IPS-NIHi11 (cell line): ENCODE data around the gene UNC5C.
A peak's percentile ranks its signal among the peaks of the same experiment; 100 is the strongest.

ENCODE experiments used
- DNase-seq: peaks from one replicate; pipeline ENCODE4 v3.0.0; 2012; ENCODE audit warnings: mixed read lengths, low spot score

UNC5C gene

DNA sequence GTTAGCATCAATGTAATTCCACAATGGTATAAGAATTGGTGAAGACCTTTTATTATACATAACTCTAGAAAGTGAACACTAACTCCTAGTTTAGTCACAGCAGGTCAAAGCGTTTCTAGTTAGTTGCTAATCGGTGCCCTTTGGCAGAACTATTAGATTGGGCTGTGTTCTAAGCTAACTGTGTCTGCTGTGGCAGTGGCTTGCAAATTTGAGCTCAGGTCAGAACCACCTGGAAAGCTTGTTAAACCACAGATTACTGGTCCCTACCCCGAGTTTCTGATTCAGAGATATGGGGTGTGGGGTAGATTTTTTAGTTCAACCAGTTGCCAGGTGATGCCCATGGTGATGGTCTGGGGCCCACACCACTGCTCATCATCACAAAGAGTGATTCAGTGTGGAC lies 332.1 kb downstream of the UNC5C start:
- DNase-seq = no peak

DNA sequence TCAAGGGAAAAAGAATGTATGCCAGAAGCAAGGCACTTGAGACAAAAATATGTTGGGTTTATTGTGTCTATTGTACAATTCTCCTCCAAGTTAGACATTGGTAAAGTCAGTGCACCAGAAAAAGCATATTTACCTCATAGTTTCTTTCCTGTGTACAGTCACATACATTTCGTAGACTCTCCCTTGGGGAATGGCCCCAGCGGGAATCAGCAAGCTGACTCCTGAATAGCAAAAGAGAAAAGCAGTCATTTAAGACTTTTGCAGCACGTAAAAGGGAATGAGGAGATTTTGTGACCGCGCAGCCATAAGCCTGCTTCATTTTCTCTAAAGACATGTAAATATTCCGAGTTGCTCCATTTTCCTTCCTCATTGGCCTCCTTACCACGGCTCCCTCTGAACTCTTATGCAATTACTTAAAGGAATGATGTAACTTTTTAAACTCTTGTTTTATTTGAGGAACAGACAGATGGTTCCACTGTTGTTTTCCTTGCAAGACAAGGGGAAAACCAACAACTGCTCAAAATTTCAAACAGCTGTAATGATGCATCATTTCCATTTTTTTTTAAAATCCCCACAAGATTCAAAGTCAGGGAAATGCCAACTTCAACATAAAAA lies 332.7 kb downstream of the UNC5C start:
- no peak for DNase-seq

DNA sequence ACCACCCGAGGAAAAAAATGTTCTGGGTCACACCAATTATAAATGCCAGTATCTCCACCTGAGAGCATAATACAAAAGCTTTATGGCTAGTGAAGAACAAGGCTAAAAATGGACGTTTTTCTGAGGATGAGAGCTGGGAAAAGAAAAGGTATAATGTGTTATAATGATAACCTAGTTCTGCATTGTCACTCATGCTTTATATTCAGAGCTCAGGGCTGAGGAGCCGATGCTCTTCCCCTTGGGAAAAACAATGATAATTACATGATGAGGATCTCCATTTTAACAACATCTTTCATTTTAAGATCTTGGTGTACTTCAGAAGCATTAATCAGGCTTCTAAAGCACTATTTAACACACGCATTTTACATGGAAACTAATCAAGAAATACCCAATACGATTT lies 333.7 kb downstream of the UNC5C start:
- no peak for DNase-seq

DNA sequence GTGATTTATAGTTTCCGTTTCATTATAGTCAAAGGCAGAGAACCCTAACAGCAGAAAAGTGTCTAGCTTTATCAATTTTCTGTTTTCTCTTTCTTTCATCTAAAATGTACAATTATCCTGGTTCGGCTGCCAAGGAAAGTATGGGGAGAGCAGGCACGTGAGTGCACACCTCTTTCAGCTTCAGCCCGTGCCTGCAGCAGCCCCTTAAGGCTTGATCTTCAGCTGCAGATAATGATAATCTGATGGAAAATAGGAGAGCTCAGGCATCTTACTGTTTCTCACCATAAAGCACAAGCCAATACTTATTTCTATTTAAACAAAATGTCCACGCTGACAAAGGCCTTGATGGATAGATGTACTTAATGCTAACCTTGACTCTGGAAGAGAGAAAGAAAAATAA lies 334.4 kb downstream of the UNC5C start:
- DNase-seq = no peak

DNA sequence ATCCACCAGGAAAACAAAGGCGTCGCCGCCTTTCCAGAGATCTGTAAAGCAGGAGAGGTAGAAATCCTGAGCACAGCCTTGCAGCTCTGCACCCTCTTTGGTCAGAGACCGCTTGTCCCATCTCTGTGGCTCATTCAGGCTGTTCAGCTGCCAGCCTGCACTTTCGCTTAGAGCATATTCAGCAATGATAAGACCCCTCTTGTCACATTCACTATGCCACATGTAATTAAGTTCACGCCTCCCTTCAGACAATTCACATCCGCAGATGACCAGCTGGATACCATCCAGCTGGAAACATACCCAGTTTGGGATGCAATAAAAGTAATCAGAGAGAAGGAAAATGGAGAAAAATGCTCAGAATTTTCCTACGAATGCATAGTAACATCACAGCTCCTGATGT lies 335.4 kb downstream of the UNC5C start:
- DNase-seq = no peak

DNA sequence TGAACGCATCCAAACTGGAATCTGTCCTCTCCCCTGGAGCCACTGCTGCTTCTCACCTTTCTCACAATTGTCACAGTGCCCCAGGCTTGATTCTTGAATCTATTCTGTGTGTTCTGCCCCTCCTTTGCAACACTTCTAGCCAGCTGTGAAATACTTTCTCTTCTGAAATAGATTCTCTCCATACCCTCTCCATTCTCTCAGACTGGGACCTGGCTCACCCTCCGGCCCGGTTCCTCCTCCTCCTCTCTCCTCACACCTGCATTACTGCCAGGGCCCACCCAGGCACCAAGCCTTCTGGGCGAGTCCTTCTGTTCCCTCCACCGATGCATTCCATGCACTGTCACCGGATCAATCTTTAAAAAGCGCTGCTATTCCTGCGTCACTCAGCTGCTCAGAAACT lies 336.1 kb downstream of the UNC5C start:
- no peak for DNase-seq

DNA sequence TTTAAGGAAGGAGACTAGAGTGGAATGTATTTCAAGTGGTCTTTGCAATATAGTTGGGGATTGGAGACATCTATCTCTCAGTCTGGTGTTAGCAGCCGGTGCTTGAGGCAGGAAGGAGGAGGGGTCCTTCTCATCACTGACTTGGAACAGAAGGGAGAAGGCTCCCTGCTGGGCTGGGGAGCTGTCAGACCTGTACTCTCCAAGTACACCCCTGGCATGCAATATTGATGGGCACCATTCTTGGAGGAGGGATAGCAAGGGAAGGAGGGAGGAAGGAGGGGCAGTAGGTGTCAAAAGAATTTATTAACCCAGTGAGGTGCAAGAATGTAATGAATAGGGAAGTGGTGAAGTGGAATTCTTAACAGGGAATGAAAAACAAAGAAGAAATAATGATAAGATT lies 338.8 kb downstream of the UNC5C start:
- peak; percentile 22 for DNase-seq

DNA sequence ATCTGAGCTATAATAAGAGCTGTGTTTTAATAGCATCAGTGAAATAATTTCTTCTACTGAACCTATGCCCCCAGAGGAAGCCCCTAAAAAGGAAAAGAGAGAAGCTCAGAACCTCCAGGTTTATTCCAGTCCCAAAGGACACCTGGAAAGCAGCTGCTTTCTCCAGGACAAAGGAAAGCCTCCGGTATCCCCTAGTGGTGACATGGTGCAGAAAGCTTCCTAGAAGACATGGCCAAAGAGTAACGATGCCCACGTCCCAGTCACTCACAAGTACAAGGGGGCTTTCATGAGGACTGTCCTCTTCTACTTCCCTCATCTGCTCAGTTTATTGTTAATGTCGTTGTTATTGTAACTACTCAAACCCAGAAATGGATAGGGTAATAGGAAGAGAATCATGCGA lies 343.9 kb downstream of the UNC5C start:
- DNase-seq = peak; percentile 45

DNA sequence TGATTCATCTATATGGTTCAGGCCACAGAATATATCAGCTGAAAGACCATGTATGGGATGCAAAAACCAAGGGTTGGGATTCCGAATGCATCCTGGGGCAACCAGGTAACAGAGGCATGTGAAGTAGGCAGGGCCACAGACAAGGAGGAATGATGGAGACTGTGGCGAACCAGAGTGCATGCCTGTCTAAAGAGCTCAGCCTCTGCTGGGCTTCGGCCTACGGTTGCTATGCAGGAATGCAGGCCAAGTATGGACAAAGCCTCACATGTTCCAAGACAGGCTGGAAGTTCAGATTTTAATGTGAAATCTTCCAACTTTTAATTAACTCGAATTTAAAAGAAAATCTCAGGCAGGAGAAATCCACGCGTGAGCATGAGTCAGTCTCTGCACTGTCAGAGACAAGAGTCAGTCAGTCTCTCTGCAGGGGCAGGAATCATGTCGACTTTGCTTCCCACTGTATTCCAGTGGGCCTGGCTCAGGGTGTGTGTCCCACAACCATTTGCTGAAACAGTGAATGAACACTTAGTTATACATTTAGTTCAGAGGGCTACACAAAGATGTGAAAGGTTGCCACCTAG lies 344.4 kb downstream of the UNC5C start:
- DNase-seq = no peak

DNA sequence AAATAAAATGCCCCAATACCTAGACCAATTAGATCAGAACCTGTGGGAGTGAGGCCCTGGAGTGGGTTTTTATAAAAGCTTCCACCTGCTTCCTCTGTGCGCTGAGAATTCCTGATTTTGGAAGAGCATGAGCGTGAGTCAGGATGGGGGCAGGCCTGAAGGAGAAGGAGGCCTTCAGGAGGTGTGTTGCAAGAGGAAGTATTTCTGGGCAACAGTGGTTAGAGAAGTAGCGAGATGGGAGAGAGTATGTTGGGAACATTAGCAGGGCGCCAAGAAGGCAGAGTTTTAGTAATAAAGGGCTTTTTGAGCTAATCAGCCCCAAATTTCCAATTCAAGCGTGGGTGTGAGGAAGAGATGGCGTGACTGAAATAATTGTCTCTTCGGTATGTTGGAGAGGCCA lies 349.8 kb downstream of the UNC5C start:
- DNase-seq = no peak

DNA sequence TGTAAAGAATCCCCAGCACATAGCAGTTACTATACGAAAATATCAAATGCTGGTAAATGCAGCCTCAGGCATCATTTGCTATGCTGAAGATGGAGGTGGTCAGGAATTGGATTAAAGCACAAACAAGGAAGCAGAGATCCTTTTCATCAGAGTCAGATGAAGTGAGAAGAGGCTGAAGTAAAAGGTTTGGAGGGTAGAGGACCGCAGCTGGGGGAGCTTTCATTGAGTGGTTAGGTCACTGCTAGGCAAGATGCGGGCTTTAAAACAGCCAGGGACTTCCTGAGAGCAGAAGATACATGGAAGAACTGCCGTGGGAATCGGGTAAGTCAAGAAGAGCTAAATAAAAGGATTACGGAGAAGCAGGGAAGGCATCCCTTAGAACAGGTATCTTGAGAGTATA lies 351.4 kb downstream of the UNC5C start:
- DNase-seq = no peak

DNA sequence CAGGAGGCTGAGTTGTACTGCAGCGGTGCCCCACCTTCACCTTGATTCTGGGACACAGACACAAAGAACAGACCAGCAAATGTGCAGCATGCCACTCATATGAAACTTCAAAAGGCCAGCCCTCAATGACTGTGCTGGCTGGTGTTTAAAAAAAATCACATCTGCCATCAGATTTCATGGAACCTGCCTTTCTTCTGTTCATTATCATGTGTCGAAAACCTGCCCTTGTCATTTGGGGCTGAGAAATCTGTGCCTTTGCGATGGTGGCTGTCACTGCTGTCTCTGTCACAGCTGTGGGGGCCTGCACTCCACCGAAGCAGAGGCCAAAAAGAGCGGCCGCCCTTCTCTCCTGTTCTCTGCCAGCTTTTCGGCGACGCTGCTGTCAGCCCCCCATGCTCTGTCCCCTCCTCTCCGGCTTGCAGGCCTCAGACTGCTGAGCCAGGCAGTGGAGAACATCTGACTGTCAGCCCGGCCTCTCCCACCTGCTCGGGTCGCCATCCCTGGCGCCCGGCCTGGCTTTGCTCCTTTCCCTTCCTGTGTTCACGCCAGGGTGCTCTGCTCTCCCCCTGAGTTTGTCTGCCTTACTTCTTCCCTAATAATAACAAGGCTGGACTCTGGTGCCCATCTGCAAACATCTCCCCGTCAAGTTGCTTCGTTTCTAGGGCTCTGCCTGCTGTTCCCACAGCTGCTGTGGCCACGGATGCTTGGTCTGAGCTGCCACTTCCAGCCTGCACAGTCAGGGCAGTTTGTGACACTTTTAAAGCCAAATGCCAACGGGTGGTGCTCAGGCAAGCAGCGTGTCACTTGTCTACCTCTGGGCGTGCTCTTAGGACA lies 355.2 kb downstream of the UNC5C start:
- no peak for DNase-seq

DNA sequence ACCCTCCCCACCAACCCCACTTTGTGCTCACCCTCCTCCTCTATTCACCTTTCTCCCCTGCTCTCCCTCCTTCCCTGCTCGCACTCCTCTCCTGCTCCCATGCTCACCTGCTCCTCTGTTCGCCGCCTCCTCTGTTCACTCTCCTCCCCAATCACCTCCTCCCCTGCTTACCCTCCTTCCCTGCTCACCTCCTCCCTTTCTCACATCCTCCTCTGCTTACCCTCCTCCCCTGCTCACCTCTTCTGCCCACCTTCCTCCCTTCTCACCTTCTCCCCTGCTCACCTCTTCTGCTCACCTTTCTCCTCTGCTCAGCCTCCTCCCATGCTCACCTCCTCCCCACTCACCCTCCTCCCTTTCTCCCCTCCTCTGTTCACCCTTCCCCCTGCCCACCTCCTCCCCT lies 357.2 kb downstream of the UNC5C start:
- no peak for DNase-seq

DNA sequence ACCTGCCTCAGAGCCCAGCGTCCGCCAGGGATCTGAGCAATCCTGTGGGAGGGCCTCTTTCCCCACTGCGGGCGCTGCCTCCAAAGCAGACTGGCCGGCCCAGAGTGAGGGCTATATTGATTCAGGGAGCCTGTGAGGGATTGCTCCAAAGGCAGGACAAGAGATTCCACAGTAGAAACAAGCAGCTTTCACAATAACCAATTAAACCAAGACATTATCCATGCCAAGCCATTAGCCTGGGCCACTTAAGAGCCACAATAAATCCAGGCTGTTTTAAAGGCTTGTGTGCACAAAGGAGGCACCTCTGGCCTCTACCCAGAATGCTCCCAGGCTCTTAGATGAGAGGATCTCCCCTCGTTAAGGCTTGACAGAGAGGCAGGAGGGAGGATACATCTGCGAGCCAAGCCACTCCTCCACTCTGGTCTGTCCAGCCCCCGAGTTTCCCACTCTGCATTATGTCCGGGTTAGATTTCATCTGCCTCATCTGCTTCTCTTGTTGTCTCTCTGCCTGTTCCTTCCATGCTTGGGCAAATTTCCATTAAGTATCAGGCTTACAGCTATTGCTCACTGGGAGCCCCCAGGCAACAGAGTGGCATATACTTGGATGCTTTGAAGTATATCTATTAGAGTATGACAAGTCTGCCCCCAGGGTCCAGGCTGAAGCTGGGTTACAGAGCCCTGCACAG lies 357.9 kb downstream of the UNC5C start:
- no peak for DNase-seq

DNA sequence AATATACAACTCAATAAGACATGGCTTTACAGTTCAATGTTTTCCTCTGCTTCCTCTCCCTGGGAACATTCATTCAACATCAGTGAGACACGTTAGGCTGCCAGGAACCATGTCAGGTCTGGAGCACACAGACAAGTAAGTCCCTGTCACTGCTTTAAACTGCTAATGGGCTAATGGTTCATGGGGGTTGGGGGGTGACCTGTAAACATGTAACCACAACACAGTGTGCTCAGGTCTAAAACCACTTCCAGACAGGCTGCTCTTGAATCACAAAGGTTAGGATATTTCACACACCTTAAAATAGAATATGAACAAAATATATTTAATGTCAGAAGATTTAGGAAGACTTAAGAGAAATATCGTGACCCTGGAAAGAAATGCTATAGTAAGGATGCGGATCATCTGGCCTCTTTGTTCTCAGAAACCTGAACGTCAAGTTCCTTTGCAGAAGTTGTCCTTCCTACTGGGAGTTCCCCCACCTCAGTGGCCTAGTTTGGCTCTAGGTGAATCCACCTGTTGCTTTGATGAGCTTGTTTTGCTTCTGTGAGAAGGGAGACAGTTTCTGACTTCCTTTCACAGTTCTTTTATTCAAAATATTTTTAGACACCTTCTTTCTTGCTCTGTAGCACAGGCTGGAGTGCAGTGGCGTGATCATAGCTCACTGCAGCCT lies 359.9 kb downstream of the UNC5C start:
- DNase-seq = no peak

DNA sequence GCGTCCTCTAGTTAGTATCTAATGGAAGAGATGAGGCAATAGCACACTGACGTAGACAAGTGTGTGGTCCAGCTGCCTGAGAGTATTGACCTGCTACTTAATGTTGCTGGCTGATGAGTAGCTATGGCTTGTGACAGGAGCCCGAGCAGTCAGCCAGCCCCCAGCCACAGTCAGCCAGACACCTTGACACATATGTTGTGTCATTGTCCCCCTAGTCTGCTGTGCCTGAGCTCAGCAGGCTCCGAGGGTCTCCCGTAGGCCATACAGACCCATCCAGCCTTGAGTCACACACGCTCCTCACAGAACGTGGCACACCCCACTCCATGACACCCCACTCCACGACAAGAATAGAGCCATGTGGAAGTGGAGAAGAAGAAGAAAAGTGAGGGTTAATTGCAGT lies 362.1 kb downstream of the UNC5C start:
- DNase-seq = no peak

DNA sequence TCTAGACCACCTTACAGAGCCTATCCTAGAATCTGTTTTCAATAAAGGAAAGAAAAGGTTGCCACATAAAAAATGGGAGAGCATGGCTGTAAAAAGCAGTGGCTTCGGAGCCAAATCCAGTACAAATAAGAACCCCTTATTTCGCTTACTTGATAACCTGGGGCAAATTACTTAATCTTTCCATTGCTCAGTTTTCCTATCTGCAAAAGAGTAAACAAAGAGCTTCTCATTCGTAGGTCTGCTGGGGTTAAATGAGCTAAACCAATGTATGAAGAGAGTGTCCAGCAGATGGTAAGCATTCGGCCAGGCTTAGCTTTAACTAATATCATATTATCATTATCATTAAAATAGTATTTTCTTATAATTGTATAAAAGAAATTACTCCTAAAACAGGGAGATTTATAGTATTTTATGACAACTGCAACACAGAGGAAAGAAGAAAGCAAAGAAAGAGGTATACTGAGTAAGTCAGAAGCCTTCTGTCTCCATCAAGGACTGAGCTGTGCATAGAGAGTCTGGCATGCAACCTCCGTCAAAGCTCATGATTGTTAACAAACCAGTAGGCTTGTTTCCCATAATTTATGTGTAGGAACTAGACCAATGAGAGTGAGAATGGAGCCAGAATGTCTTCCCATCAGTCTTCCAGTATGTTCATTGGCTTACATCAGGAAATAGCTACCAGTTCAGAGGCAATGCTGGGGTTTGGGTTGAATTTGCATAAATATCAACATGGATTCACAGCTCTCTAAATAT lies 364.9 kb downstream of the UNC5C start:
- no peak for DNase-seq

DNA sequence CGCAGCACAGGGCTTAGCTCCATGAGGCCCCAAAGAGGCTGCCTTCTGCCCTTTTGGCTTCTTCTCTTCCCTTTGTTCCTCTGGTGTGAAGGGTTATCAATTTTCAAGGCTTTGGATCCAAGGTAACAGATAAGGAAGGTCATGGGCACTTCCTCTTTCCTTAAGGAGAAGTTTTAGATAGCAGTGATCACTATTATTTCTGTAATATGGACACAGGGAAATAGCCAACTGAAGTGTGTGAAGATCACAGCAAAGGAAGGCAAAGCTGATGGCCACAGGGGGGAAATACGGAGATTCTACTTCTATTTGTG lies 366.8 kb downstream of the UNC5C start:
- no peak for DNase-seq

DNA sequence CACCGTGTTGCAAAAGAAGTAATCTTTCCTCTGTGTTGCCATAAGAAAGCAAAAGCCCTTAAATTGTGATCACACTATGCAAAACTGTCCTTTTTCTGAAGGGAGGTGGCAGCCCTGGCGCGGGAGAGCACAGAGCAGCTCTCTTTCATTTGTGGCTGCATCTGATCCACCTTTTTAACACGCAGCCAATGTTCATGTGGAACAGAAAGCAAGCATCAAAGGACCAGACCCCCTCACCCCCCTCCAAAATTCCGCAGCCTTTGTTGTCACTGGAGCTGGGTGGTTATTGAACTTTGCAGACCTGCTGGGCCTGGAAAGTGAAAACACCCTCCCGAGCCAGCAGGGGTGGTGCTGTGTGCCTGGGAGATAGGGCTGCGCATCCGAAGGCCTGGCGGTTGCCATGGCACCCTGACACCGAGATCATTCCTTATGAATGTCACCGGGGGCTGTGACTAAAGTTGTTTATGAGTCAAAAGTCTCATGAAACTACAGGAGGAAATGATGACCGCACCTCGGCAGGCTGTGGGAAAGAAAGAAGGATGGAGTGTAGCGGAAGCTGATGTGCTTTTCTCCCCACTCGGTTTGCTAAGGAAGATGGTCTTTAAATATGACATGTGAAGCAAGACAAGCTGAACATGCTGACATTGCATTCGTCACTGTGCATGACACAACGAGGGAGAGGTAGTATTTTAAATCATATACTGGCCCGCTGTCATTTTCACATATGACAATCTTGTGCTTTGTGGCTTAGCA lies 367.4 kb downstream of the UNC5C start:
- peak; percentile 61 for DNase-seq

DNA sequence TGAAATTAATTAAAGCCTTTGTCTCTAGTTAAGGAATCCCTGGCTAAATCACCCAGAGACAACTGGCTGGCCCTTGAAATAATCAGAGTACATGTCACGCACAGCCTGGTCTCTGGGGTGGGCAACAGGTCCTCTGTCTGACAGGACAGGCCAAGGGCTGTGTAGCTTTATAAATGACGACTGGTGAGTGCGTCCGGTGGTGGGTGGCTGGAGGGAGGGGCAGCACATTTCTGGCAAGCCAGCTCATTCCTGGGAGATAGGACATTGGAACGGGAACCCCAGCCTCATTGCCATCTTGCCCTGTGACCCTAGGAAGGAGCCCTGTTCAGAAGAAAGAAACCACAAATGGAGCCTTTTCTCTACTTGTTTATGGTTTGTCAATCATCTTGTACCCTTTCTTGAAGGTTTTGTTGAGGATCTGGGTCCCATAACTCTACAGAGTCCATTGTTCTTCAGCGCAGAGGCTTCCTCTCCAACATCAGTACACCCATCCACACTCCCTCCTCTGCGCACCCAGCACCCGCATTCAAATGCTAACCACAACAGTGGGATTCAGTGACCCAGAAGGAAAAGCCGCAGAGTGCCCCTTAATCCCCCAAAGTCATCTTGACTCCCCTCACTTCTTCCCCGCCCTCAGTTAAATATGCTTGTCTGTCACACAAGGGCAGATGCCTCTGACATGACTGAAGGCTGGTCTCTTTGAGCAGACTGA lies 368.1 kb downstream of the UNC5C start:
- no peak for DNase-seq
